Measurements from ENCODE around the gene CAMK2D. TPM values are rescaled to one million over a fixed set of nuclear protein-coding genes. Genes with fewer than 3 reads are reported as not detected.

CAMK2D gene
- total RNA-seq, 1 experiment from 2014 or later: 35.8 TPM

DNA sequence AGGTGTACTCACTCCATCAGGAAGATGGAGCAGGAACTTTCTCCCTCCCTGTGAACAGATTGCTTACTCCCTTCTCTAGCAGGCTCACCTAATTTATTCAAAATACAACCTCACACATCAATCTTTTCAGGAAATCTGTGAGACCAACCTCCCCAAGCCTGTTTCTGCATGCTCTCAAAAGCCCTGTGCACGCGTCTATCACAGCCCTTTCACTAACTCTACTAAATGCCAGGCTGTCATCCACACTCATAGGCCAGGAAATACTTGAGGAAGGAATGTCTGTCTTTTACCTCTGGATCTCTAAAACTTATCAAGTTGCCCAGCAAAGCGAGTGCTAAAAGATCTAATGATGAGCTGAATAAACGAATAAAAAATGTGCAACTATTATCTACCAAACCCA is 11.2 kb downstream of the CAMK2D start:
- H3K4me3 ChIP-seq (ENCODE audit: low read depth, low read length, poor library complexity, severe bottlenecking): no peak overlapping the region
- H3K27me3 ChIP-seq (replicated peaks; ENCODE audit: insufficient read depth, low read depth, low read length, poor library complexity): no peaks in the 10 kb centered on the region
- no peak for DNase-seq (ENCODE audit: low spot score)
- H3K4me1 ChIP-seq (ENCODE audit: insufficient read depth, low read length, poor library complexity, severe bottlenecking): peaks cover 7% of the 10 kb centered on the region
- H3K27ac ChIP-seq (ENCODE audit: low read depth, low read length, poor library complexity, severe bottlenecking): no peak overlapping the region
- CTCF ChIA-PET: no interaction called here
- H3K9me3 ChIP-seq (ENCODE audit: low read depth, low read length, poor library complexity, severe bottlenecking): no peaks in the 10 kb centered on the region
- POLR2A ChIA-PET (ENCODE audit: low non-redundant PET): no interaction called here
- TF ChIP-seq, protein P1, sequence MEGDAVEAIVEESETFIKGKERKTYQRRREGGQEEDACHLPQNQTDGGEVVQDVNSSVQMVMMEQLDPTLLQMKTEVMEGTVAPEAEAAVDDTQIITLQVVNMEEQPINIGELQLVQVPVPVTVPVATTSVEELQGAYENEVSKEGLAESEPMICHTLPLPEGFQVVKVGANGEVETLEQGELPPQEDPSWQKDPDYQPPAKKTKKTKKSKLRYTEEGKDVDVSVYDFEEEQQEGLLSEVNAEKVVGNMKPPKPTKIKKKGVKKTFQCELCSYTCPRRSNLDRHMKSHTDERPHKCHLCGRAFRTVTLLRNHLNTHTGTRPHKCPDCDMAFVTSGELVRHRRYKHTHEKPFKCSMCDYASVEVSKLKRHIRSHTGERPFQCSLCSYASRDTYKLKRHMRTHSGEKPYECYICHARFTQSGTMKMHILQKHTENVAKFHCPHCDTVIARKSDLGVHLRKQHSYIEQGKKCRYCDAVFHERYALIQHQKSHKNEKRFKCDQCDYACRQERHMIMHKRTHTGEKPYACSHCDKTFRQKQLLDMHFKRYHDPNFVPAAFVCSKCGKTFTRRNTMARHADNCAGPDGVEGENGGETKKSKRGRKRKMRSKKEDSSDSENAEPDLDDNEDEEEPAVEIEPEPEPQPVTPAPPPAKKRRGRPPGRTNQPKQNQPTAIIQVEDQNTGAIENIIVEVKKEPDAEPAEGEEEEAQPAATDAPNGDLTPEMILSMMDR (conservative IDR thresholded peaks at IDR 0.05; ENCODE audit: low read depth, low read length): no peak
- no peak for TF ChIP-seq EZH2 (IDR thresholded peaks at IDR 0.05; ENCODE audit: borderline replicate concordance, low read depth, low read length, poor library complexity, severe bottlenecking)
- BruUV-seq (replicated peaks): no TSS peak
- H3K36me3 ChIP-seq (ENCODE audit: insufficient read depth, low read length, poor library complexity, severe bottlenecking): no peaks in the 10 kb centered on the region
- intact Hi-C loops (cut with micrococcal nuclease; ENCODE audit: unreplicated experiment): no loop called here

- TF ChIP-seq EZH2 (IDR thresholded peaks at IDR 0.05; ENCODE audit: borderline replicate concordance, low read depth, low read length, poor library complexity, severe bottlenecking): no peak
- TF ChIP-seq, protein P1 (conservative IDR thresholded peaks at IDR 0.05; ENCODE audit: low read depth, low read length): no peak
- H3K36me3 ChIP-seq (ENCODE audit: insufficient read depth, low read length, poor library complexity, severe bottlenecking): no peaks in the 10 kb centered on the region
- H3K9me3 ChIP-seq (ENCODE audit: low read depth, low read length, poor library complexity, severe bottlenecking): no peaks in the 10 kb centered on the region
- ChIA-PET CTCF (no interaction called here), POLR2A (ENCODE audit: low non-redundant PET) (no interaction called here)
- no peak overlapping the region for H3K27ac ChIP-seq (ENCODE audit: low read depth, low read length, poor library complexity, severe bottlenecking)
- no peak overlapping the region for H3K4me3 ChIP-seq (ENCODE audit: low read depth, low read length, poor library complexity, severe bottlenecking)
- intact Hi-C loops (cut with micrococcal nuclease; ENCODE audit: unreplicated experiment): no loop called here
- DNase-seq (ENCODE audit: low spot score): no peak
- peaks cover 4% of the 10 kb centered on the region for H3K4me1 ChIP-seq (ENCODE audit: insufficient read depth, low read length, poor library complexity, severe bottlenecking)
- no peaks in the 10 kb centered on the region for H3K27me3 ChIP-seq (replicated peaks; ENCODE audit: insufficient read depth, low read depth, low read length, poor library complexity)
- BruUV-seq (replicated peaks): no TSS peak
Measured at GRCh38 chr4:113749178-113749577, 12.4 kb downstream of the CAMK2D start.

- no TSS peak for BruUV-seq (replicated peaks)
- ChIA-PET CTCF (no interaction called here), POLR2A (ENCODE audit: low non-redundant PET) (no interaction called here)
- H3K36me3 ChIP-seq (ENCODE audit: insufficient read depth, low read length, poor library complexity, severe bottlenecking): no peaks in the 10 kb centered on the region
- TF ChIP-seq EZH2 (IDR thresholded peaks at IDR 0.05; ENCODE audit: borderline replicate concordance, low read depth, low read length, poor library complexity, severe bottlenecking): no peak
- TF ChIP-seq, protein P1 (conservative IDR thresholded peaks at IDR 0.05; ENCODE audit: low read depth, low read length): no peak
- no peak overlapping the region for H3K4me3 ChIP-seq (ENCODE audit: low read depth, low read length, poor library complexity, severe bottlenecking)
- no peak overlapping the region for H3K27ac ChIP-seq (ENCODE audit: low read depth, low read length, poor library complexity, severe bottlenecking)
- H3K9me3 ChIP-seq (ENCODE audit: low read depth, low read length, poor library complexity, severe bottlenecking): no peaks in the 10 kb centered on the region
- H3K27me3 ChIP-seq (replicated peaks; ENCODE audit: insufficient read depth, low read depth, low read length, poor library complexity): no peaks in the 10 kb centered on the region
- DNase-seq (ENCODE audit: low spot score): no peak
- intact Hi-C loops (cut with micrococcal nuclease; ENCODE audit: unreplicated experiment): no loop called here
- H3K4me1 ChIP-seq (ENCODE audit: insufficient read depth, low read length, poor library complexity, severe bottlenecking): peaks cover 4% of the 10 kb centered on the region
Measured at GRCh38 chr4:113747949-113748348, 13.6 kb downstream of the CAMK2D start.
